SHP77 (cell line): ENCODE data around the gene NMT1.

Experiments used
- DNase-seq, 2 experiments: peaks; one replicate each; lab custom pipeline; 2025; lab: John Stamatoyannopoulos, UW

Gene NMT1

DNA sequence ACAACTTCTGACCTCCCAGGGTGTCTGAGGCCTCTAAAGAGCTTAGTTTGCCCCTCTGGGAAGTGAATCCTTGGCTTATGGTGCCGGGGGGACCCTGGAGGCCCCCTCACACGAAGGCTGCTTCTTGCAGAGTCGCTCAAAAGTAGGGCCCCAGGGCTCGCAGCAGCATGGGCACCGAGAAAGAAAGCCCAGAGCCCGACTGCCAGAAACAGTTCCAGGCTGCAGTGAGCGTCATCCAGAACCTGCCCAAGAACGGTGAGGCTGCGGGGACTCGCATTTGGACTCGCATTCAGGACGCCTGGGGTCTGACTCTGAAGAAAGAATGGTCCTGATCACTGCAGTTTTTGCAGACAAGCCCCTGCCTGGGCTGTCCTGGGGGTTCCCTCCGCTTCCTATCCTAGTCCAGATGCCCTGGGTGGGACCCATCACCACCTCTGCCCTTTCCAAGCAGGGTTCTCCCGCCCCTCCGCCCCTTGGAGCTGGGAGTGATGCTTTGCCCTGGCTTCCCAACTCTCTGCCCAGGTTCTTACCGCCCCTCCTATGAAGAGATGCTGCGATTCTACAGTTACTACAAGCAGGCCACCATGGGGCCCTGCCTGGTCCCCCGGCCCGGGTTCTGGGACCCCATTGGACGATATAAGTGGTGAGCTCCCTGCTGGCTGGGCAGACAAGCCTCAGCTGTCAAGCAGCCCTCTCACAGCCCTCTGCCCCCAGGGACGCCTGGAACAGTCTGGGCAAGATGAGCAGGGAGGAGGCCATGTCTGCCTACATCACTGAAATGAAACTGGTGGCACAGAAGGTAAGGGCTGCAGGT is 75.1 kb downstream of the NMT1 start:
- no peak for DNase-seq

DNA sequence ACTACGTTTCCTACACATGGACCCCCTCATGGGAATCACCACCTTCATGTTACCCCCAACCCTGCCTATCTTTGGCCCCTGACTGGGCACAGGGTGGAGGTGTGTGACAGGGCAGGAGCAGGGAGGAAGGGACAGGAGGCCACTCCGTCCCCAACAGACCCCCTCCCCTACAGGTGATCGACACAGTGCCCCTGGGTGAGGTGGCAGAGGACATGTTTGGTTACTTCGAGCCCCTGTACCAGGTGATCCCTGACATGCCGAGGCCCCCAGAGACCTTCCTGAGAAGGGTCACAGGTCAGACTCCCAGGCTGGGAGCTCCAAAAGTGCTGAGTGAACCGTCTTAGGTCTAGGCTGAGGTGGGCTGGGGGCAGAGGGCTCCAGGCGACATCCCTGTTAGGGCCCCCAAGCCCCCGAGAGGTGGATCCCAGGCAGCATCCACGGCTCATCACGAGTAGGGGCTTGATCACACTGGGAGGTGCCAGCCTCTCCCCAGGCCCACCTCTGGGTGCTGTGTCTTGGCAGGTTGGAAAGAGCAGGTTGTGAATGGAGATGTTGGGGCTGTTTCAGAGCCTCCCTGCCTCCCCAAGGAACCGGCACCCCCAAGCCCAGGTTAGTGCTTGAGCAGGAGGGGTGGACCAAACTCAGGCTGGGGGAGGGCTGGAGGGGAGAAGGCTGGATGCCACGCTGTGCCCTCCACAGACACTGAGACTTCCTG is 75.9 kb downstream of the NMT1 start:
- DNase-seq = no peak

DNA sequence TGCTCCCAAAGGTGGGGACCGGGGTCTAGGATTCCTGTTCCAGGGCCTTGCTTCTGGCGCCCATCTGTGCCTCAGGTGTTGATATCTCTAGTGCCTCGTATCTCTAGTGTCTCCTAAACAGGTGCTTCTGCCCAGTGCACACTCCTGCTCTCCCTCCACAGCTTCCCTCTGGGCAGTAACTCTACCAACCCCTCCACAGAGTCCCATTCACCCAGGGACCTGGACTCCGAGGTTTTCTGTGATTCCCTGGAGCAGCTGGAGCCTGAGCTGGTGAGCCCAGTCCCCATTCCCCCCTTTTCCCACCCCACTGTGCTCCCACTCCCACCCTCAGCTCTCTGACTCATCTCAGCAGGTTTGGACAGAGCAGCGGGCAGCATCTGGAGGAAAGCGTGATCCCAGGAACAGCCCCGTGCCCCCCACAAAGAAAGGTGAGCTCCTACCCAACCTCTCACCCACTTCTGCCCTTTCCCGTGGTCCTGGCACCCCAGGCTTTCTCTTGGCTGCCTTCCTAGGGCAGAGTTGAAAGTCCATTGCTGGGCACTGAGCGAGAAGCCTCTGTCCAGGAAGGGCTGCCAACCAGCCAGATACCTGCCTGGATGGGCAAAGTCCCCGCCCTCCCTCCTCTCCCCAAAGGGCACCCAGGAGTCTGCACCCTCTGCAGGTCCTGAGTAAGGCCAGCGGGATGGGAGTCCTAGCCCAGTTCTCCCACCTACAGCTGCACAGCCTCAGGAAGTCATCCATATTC is 76.6 kb downstream of the NMT1 start:
- DNase-seq = no peak

DNA sequence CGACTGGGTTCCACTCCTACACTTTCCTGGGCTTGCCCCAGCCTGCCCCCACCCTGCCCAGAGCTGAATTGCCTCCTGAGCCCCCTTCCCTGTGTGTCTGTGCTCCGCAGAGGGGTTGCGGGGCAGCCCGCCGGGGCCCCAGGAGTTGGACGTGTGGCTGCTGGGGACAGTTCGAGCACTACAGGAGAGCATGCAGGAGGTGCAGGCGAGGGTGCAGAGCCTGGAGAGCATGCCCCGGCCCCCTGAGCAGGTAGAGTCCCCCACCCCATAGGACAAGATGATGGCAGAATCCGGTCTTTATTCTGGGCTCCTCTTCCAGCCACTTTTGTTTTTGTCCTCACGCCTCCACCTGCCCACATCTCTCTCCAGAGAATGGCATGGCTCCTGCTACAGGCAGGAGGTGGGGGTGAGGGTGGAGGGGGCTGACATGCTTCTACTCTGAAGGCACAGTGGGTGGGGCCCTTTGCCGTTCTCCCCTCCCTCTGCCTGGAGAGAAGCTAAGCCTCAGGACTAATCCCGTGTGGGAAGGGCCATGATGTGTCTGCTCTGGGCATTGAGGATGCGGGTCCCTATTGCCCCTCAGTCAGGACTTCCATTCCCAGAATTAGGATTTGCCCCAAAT is 77.9 kb downstream of the NMT1 start:
- no peak for DNase-seq

DNA sequence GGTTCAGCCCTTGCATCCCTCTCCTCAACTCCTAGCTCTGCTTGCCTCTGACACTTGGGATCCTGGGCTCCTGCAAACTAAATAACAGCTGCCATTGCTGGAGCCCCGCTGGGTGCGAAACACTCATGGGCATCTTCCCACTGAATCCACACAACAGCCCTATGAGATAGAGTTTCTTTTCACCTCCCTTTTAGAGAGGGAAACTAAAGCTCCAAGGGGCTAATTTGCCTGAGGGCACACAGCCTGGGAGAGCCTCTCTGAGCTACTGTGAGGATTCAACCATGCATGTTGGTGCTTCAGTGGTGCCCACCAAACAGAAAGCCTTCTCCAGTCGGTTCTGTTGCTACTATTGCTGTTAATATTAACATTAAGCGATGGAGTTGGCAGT is 78.4 kb downstream of the NMT1 start:
- DNase-seq = no peak

DNA sequence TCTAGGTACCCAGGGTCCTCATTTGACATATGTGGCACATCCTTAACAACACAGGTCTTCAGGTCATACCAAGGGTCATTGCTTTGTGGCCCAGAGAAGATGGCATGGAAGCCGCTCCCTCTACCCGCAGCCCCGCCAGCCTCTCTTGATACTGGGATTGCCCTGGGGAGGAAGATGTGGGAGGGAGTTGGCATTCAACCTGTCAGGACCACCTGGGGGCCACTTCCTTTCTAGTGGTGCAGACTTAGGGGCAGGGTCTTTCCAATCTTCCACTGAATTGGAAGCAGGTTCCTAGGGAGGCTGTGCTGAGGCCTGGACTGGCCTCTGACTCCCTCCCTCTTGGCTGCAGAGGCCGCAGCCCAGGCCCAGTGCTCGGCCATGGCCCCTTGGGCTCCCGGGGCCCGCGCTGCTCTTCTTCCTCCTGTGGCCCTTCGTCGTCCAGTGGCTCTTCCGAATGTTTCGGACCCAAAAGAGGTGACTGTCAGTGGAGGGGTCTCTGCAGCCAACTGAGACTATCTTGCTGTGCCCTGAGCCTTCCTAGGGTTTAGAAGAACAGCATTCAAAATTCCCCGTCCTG is 82.1 kb downstream of the NMT1 start:
- DNase-seq = no peak

DNA sequence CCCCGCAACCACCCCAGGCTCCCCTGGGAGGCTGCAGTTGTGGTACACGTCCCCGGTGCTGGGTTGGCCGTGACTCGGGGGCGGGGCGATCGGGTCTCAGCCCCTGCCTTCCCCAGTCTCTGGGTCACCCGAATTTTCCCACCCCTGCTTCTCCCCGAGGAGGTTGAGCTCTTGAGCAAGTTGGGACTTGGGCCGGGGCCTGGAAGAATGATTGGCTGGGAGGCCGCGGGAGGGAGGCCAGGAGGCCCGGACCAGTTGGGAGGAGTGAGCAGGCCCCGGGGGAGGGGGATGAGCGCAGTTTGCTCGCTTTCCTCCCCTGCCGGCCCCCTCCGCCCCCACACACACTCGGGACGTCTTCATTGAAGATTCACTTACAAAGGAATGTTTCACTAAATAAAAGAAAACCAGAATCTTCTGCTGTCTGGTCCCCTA is 82.7 kb downstream of the NMT1 start:
- DNase-seq = no peak

DNA sequence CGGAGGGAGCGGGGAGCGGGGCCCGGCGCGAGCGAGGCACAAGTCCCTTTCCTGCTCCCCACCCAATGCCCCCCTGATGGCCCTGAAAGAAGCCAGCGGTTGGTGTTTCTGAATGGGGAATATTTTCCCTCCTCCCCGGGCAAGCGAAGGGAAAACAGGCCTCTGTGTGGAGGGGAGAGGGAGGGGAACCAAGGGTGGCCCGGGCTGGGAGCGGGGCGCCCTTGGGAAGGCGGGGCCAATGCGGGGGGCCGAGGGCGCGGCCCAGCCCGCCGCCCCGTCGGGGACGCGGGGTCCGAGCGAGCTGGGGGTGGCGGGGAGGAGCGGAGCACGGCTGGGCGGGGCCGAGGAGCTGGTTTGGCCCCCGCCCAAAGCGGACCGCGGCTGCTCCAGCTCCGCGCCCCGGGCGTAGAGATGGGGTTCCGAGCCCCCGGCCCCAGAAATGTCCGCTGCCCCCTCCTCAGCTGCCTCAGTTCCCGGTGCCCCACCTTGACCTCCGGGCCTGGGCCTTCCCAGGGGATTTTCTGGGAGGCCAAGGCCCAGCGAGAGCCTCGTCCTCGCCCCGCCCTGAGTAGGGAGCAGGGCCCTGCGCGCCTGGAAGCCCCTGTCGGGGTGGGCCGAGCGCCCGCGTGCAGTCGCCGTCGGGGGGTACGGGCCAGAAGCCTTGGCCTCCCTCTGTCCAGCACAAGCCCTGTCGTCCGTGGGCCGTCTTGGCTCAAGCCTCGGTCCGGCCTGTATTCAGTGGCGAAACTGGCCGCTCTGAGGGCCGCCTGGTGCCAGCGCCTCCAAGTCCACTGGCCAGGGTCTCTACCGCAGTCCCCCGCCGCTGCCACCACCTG is 83.3 kb downstream of the NMT1 start:
- no peak for DNase-seq

DNA sequence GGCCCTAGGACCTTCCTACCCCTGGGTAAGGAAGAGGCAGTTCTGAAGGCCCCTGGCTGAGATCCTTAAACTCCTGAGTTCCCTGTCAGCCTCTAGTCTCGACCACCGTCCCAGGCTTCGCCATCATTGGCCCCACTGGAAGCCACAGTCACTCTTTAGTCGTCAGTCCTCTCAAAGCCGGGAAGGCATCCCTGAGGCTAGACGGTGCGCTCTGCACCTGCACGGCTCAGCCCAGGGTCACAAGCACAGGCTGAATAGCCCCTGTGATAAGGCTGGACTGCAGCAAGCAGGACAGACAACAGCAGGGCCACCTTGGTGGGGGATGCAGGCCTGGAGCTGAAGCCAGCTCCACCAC is 83.9 kb downstream of the NMT1 start:
- no peak for DNase-seq

DNA sequence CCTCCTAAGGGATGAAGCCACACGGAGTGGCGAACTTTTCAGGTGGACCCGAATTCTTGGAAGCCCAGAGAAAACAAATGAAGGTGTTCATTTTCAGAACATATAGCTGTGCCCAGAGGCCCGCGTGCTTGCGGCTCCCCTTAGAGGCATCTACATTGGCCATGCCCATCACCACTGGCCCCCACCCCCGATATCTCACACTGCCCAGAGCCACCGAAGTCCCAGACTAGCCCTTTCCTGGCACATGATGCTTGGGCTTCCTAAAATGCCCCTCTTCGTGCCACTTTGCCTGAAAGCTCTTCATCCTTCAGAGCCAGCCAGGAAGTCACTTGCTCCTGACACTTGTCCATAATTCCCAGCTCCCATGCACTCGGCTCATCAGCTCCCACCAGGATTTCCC is 85.0 kb downstream of the NMT1 start:
- no peak for DNase-seq

DNA sequence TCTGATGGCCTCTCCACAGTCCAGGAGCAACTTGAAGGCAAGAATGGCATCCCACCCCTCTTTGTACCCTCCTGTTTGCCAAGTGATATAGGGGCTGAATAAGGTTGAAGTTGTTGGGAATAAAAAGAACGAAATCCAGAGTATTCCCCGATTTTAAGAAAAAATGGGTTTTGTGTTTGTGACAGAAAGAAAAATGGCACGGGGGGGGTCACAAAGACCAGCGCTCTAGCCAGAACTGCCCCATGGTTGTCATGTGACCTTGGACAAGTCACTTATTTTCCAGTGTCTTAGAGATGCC is 85.4 kb downstream of the NMT1 start:
- no peak for DNase-seq

DNA sequence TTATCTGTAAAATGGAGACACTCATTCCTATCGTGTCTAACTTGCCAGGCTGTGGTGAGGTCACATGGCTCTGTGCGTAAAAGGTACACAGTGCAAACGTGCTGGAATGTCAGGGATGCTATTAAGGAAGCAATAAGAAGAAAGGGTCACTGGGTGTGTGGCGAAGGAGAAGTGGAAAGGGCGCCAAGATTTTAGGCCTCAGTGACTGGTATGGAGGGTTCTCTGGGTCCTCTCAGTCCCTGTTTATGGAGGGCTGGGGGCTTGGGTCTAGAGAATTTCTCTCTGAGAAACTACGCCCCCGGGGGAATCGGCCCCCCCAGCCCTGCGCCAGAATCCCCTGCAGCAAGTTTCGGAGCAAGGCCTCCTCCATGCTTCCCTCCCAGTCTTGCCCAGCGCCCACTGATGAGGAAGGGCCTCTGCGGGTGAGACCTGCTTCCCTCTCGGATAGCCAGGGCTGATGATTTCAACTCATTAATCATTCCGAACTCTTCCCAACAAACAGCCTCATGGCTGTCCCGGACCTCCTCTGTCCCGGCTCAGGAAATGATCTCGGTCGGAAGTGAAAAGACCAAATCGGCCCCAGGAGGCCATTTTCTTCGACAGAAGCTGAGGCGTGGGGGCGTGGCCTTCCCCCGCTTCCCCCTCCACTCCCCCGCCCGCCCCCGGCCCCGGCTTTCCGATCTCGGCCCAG is 85.9 kb downstream of the NMT1 start:
- peak; percentile 78 to 83 for DNase-seq

DNA sequence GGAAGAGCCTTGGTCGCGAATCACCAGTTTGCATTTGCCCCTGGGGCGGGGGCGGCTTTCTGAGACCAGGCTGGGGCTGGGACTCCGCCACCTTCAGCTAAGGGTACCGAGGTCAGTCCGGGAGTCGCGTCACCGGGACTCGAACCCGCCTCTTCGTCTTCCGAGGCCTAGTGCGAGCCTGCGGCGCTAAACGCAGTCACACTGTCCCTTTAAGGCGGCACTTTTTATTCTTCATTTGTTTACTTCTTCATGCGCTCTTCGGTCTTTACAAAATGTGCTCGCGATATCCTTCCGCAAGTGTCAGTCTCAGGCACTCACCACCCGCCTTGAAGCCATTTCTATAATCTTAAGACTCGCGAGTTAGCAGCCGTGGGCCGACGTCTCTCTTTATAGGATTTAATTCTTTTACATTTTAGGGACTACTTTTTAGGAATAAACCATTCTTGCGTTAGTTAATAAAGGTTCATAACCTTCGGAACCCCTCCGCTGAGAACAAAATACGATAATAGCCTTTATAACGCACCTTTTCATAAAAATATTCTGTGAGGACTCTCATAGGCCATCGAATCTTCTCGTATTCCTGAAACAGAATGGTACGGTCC is 86.6 kb downstream of the NMT1 start:
- DNase-seq = peak; percentile 82 to 85

DNA sequence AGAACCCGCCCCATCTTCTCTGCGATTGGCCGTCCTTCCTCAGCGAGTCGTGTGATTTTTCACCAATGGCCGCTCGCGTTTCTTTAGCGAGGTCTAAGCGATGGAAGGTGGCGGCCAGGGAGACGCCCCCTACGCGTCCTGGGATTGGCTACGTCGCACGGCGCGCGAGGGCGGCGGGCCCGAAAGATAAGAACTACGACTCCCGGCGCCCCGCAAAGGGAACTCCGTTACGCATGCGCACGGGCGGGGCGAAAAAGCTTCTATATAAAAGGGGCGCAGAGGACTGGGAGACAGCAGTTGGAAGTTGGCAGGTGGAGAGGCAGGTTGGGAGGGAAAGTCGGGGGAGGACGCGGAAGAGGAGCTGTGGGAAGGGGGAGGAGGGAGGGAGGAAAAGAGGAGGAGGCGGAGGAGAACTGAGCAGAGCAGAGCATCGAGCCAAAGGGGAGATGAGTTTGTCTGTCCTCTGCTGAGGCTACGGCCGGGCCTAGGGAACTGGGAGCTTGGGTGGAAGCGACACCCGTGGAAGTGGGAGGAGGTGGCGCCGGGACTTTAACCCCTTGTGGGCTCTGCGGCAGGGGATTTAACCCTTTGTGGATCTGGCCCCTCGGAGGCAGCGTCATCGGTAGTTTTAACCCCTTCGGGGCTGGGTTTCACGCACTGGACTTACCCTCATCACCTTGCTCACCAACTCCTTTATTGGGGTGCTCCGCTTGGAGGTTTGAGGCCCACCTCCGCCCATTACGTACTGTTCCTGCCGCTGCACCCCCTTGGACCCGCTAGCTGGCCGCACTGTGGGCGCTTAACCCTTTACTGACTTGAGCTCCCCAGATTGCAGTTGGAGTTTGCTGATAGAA is 87.3 kb downstream of the NMT1 start, which contains the start of gene HEXIM1:
HEXIM1 (plus strand) TSS at position 293 of the 854 bp plus-strand sequence. CDS start 716 bp downstream, outside the sequence.
- DNase-seq = peak; percentile 99

DNA sequence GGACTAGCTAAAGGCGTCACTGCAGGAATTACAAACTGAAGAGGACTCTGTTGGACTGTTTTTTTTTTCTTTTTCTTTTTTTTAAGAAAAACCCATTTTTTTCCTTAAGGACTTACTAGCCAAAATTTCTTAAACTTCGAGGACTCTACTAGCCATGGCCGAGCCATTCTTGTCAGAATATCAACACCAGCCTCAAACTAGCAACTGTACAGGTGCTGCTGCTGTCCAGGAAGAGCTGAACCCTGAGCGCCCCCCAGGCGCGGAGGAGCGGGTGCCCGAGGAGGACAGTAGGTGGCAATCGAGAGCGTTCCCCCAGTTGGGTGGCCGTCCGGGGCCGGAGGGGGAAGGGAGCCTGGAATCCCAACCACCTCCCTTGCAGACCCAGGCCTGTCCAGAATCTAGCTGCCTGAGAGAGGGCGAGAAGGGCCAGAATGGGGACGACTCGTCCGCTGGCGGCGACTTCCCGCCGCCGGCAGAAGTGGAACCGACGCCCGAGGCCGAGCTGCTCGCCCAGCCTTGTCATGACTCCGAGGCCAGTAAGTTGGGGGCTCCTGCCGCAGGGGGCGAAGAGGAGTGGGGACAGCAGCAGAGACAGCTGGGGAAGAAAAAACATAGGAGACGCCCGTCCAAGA is 88.0 kb downstream of the NMT1 start:
- DNase-seq = peak; percentile 59 to 64

DNA sequence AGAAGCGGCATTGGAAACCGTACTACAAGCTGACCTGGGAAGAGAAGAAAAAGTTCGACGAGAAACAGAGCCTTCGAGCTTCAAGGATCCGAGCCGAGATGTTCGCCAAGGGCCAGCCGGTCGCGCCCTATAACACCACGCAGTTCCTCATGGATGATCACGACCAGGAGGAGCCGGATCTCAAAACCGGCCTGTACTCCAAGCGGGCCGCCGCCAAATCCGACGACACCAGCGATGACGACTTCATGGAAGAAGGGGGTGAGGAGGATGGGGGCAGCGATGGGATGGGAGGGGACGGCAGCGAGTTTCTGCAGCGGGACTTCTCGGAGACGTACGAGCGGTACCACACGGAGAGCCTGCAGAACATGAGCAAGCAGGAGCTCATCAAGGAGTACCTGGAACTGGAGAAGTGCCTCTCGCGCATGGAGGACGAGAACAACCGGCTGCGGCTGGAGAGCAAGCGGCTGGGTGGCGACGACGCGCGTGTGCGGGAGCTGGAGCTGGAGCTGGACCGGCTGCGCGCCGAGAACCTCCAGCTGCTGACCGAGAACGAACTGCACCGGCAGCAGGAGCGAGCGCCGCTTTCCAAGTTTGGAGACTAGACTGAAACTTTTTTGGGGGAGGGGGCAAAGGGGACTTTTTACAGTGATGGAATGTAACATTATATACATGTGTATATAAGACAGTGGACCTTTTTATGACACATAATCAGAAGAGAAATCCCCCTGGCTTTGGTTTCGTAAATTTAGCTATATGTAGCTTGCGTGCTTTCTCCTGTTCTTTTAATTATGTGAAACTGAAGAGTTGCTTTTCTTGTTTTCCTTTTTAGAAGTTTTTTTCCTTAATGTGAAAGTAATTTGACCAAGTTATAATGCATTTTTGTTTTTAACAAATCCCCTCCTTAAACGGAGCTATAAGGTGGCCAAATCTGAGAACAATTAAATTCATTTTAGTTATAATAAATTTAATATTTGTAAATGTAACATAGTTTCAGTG is 88.8 kb downstream of the NMT1 start:
- peak in 1 of 2 experiments; percentile 41 for DNase-seq
